ENCODE data around the gene TMEM40. TPM values are rescaled to one million over a fixed set of nuclear protein-coding genes. Genes with fewer than 3 reads are reported as not detected.

Gene TMEM40
- total RNA-seq, 1 donor from 2014 or later: 2.4 TPM

DNA sequence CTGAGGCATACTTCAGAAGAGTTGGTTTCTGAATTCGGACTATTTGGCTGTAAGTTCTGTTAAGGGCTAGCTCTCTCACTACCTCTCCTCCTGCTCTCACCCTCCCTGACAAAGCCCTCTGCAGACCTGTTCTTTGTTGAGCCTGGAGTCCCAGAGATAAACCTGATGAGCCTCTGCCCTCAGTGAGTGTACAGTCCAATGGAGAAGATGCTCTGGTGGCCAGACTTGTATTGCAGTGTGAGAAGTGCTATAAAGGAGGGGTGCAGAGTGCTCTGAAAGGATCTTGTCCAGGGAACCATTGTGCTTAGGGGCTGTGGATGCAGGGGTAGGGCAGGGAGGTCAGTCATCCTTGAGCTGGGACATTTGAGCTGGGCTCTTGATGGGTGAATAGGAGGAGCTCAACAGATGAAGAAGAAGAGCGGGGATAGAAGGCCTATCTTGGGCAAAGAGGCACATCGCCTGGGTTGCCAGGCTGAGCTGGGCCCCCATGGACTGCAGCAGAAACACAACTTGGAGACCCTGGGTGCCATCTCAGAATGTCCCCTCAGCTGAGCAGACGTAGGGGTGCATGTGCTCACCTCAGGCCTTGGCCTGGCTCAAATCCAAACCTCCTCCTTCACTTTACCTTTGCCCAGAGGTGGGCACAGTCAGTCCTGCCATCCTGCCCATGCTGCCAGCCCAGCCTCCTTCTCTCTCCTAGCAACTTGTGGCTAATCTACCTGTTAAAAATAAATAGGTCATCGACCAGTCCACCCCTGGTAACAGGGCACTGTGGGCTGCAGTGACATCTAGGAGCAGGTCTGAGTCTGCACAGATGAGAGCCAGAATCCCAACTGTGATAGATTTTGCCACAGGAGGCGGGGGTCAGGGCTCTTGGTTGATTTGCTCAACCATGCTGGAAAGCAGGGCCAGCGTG lies 40.7 kb upstream of the TMEM40 start:
- Mint-ChIP-seq H3K4me3 (ENCODE audit: unreplicated experiment) (no peak overlapping the region), H3K27ac (ENCODE audit: unreplicated experiment) (no peak overlapping the region), H3K9me3 (ENCODE audit: unreplicated experiment) (no peaks in the 10 kb centered on the region), H3K27me3 (ENCODE audit: unreplicated experiment) (no peaks in the 10 kb centered on the region), H3K36me3 (ENCODE audit: unreplicated experiment) (no peaks in the 10 kb centered on the region), H3K4me1 (ENCODE audit: unreplicated experiment) (peaks cover 7% of the 10 kb centered on the region)
- no peak for TF ChIP-seq CTCF (IDR thresholded peaks at IDR 0.05)
- no peak for DNase-seq (ENCODE audit: extremely low spot score, unreplicated experiment)

DNA sequence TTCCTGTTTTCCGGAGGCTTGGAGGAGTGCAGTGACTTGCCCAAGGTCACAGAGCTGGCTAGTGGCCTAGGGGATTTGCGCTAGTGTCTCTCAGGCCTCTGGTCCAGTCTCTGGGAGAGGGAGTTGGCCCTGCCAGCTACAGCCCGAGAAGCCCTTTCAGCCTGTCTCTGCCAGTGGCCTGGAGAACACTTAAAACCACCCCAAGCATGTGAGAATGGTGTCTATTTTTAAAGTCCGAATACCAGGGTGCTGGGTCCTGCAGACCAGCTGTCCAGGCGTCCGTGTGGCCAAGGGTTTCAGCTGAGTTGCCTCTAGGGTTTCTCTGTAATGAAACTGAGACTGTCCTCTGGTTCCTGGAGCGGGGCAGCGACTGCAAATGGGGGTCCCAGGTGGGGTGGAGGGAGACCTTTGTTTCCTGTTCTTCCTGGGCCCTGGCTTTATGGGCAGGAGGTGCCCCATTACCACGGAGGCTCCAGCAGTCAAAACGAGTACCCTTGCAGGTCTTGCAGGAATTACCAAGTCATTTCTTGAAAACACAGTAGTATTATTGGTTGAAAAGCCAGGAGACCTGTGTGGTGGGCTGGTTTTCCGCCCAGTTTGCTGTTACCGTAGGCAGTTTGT lies 39.6 kb upstream of the TMEM40 start:
- Mint-ChIP-seq H3K27me3 (ENCODE audit: unreplicated experiment) (no peaks in the 10 kb centered on the region), H3K27ac (ENCODE audit: unreplicated experiment) (no peak overlapping the region), H3K4me1 (ENCODE audit: unreplicated experiment) (peaks cover 7% of the 10 kb centered on the region), H3K36me3 (ENCODE audit: unreplicated experiment) (no peaks in the 10 kb centered on the region), H3K9me3 (ENCODE audit: unreplicated experiment) (no peaks in the 10 kb centered on the region), H3K4me3 (ENCODE audit: unreplicated experiment) (no peak overlapping the region)
- no peak for DNase-seq (ENCODE audit: extremely low spot score, unreplicated experiment)
- TF ChIP-seq CTCF (IDR thresholded peaks at IDR 0.05): no peak

- Mint-ChIP-seq H3K4me3 (ENCODE audit: unreplicated experiment) (peak overlapping the region; percentile 37), H3K27me3 (ENCODE audit: unreplicated experiment) (no peaks in the 10 kb centered on the region)
- no peak for TF ChIP-seq CTCF (IDR thresholded peaks at IDR 0.05)
These were observed 39.0 kb upstream of the TMEM40 start for GRCh38 chr3:12797892-12798558.

DNA sequence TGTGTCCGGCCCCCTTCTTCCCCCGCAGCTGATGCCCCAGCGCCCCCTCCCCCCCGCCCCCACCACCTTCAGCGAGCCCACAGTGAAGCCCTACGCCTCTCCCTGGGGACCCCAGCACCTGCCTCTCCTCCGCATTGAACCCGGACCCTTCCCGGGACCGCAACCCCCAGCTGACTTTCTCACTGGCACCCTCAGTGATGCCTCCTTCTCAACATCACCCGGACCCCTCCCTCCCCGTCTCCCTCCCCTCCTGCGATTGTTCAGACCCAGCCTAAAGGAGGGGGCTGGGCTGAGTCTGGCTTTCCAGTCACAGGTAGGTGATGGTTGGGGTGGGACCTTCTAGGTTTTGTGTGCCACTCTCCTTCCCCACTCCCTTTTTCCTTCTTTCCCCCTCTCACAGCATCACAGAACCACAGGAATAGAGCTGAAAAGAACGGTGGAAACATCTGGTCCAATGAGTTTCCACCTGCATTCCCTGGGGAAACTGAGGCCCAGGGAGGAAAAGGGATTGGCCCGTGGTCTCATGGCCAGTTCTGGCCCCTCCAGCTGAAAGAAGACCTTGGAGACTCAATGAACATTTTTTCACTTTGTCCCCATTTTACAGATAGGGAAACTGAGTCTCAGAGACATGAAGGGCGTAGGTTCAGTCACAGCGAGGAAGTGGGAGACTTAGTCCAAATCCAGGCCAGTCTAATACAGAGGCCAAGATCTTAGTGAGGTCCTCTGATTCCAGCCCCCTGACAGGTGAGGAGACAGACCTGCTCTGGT lies 38.2 kb upstream of the TMEM40 start:
- DNase-seq (ENCODE audit: extremely low spot score, unreplicated experiment): no peak
- Mint-ChIP-seq H3K9me3 (ENCODE audit: unreplicated experiment) (no peaks in the 10 kb centered on the region), H3K4me3 (ENCODE audit: unreplicated experiment) (peak overlapping the region; percentile 88), H3K4me1 (ENCODE audit: unreplicated experiment) (peaks cover 7% of the 10 kb centered on the region), H3K36me3 (ENCODE audit: unreplicated experiment) (no peaks in the 10 kb centered on the region), H3K27me3 (ENCODE audit: unreplicated experiment) (no peaks in the 10 kb centered on the region), H3K27ac (ENCODE audit: unreplicated experiment) (no peak overlapping the region)
- no peak for TF ChIP-seq CTCF (IDR thresholded peaks at IDR 0.05)

More at GRCh38 chr3:12797892-12798558, 39.0 kb upstream of the TMEM40 start:
- H3K27ac Mint-ChIP-seq (ENCODE audit: unreplicated experiment): no peak overlapping the region
- H3K9me3 Mint-ChIP-seq (ENCODE audit: unreplicated experiment): no peaks in the 10 kb centered on the region
- H3K36me3 Mint-ChIP-seq (ENCODE audit: unreplicated experiment): no peaks in the 10 kb centered on the region
- no peak for DNase-seq (ENCODE audit: extremely low spot score, unreplicated experiment)
- peaks cover 7% of the 10 kb centered on the region for H3K4me1 Mint-ChIP-seq (ENCODE audit: unreplicated experiment)

Measured in osteocyte (in vitro differentiated cells).